Epidermal melanocyte (primary cell): ENCODE results near the gene MRPL27.

Source experiments
- DNase-seq: peaks from one replicate; pipeline ENCODE4 v3.0.0; 2011; ENCODE audit warnings: low spot score; ENCODE audit not compliant: insufficient read length

The MRPL27 gene

DNA sequence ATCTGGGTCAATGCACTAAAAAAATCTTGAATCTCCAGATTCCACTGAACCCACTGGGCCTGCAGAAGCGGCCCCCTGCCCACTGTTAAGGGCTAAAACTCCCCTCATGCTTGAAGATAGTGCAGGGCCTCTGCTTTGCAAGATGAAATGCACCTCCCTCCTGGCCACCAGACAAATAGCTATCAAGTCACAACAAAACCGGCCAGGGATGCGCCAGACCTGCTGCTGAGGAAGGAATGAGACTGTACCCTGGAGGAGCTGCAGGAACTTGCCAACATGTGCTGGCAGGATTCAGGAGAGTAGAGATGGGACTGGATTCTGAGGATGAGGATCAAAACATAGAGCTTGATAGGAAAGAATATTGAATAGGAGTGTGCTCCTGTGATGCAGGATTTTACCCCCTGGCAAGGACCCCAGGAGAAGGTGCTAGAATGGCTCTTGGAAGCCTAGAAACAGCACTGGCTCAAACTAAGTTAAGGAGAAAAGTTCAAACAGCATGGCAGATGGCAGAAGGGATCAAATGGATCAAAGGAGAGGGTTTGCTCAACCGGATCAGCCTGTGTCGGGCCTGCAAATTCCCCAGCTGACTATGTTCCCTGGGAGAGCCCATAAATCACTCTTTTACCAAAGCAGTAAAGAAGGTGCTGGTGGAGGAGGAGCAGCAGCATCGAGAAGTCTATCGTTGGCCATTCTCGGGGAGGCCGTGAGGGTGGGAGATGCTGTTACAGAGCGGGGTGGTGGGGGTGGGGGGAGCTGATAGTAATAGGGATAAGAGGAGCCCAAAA is 54.3 kb downstream of the MRPL27 start:
- no peak for DNase-seq
